Subcutaneous abdominal adipose tissue (tissue), 5 donors: Measurements from ENCODE around the gene ANGPT4.
"Not testable (repeated sequence)": the region's sequence is repeated elsewhere in the genome, so short reads cannot be mapped to it uniquely, and the experiment has no call there.

Experiments used
- H3K27ac ChIP-seq: one replicate; pipeline ENCODE4 v1.7.0; 2013; ENCODE audit warnings: low read depth, mild to moderate bottlenecking, inconsistent platforms, low read length, moderate library complexity
- H3K27me3 ChIP-seq, 5 donors: one replicate each; pipeline ENCODE4 v1.7.0; 2013; ENCODE audit warnings: low read length in 5 of 5, inconsistent platforms in 1 of 5; ENCODE audit not compliant: control insufficient read depth in 5 of 5, insufficient read depth in 4 of 5
- H3K36me3 ChIP-seq, 5 donors: one replicate each; pipeline ENCODE4 v1.7.0; 2013; ENCODE audit warnings: low read length in 5 of 5; ENCODE audit not compliant: control insufficient read depth in 5 of 5, insufficient read depth in 5 of 5
- H3K4me1 ChIP-seq, 5 donors: one replicate each; pipeline ENCODE4 v1.7.0; 2013; ENCODE audit warnings: low read length in 5 of 5, mild to moderate bottlenecking in 3 of 5, moderate library complexity in 1 of 5; ENCODE audit not compliant: control insufficient read depth in 5 of 5, insufficient read depth in 5 of 5
- H3K4me3 ChIP-seq, 5 donors: one replicate each; pipeline ENCODE4 v1.7.0; 2013; ENCODE audit warnings: low read length in 5 of 5, low read depth in 1 of 5
- H3K9ac ChIP-seq, 5 donors: one replicate each; pipeline ENCODE4 v1.7.0; 2013; ENCODE audit warnings: low read length in 5 of 5, mild to moderate bottlenecking in 4 of 5, moderate library complexity in 3 of 5
- H3K9me3 ChIP-seq, 5 donors: one replicate each; pipeline ENCODE4 v1.7.0; 2013; ENCODE audit warnings: low read length in 5 of 5; ENCODE audit not compliant: control insufficient read depth in 5 of 5
- donor health status: healthy.
- donor health status: healthy.
- donor health status: healthy.
- donor health status: healthy.
- donor health status: healthy.

Gene ANGPT4

GRCh38 chr20:831956-832355, 84.2 kb downstream of the ANGPT4 start:
- H3K27ac ChIP-seq: peak overlapping the region; percentile 46
- no peak overlapping the region for H3K9ac ChIP-seq
- H3K36me3 ChIP-seq: no peaks in the 10 kb centered on the region
- H3K4me1 ChIP-seq: peaks cover 3 to 54% (median 42%) of the 10 kb centered on the region in 5 donors
- no peak overlapping the region for H3K4me3 ChIP-seq
- H3K27me3 ChIP-seq: no peaks in the 10 kb centered on the region
- no peaks in the 10 kb centered on the region for H3K9me3 ChIP-seq

- Histone ChIP-seq H3K36me3 (no peaks in the 10 kb centered on the region), H3K27me3 (no peaks in the 10 kb centered on the region)
Observed at GRCh38 chr20:831251-831650, 84.9 kb downstream of the ANGPT4 start.

DNA sequence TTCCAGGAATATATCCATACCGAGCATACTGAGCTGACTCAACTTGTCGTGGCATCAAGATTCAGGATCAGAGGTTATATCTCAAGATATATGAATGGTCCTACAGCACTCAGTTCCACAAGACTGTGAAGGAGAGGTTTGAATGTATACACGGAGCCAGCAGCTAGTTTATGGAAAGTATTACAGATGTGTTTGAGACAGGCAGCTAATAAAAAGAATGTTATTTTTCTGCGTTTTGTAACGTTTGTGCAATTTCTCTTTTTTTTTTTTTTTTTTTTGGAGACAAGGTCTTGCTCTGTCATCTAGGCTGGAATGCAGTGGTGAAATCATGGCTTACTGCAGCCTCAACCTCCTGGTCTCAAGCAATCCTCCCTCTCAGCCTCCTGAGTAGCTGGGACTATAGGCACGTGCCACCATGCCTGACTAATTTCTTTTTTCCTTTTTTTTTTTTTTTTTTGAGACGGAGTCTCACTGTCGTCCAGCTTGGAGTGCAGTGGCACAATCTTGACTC, 86.1 kb downstream of the ANGPT4 start:
- Histone ChIP-seq H3K4me3 (no peak overlapping the region), H3K9me3 (no peaks in the 10 kb centered on the region), H3K4me1 (peaks cover 3 to 55% (median 50%) of the 10 kb centered on the region in 5 donors), H3K36me3 (no peaks in the 10 kb centered on the region), H3K27me3 (no peaks in the 10 kb centered on the region), H3K27ac (peak overlapping the region; percentile 88), H3K9ac (peak overlapping the region in 1 of 5 donors; percentile 67)

More at GRCh38 chr20:831251-831650, 84.9 kb downstream of the ANGPT4 start:
- Histone ChIP-seq H3K4me1 (peaks cover 3 to 56% (median 49%) of the 10 kb centered on the region in 5 donors), H3K9ac (no peak overlapping the region), H3K9me3 (no peaks in the 10 kb centered on the region), H3K4me3 (no peak overlapping the region), H3K27ac (peak overlapping the region; percentile 46)

DNA sequence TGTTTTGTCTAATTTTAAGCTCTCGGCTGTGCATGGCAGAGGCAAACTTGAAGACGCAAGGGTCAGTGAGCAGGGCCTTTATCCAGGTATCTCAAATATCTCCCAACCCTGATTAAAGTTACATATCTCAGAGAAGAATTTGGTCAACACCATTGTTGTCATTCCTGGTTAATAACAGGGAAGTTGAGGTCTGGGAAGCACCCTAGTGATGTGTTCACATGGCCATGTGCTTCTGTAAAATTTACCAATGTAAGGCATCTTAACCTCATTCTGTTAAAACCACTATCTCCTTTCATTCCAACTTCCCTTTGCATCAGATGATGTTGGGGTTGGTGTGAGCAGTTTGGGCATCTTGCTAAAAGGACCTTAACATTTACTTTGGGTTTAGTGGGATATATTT, 86.6 kb downstream of the ANGPT4 start:
- Histone ChIP-seq H3K27ac (peak overlapping the region; percentile 88), H3K36me3 (no peaks in the 10 kb centered on the region), H3K9me3 (no peaks in the 10 kb centered on the region), H3K9ac (peak overlapping the region in 2 of 5 donors; percentile 14 to 67), H3K27me3 (no peaks in the 10 kb centered on the region), H3K4me3 (no peak overlapping the region), H3K4me1 (peaks cover 3 to 50% (median 46%) of the 10 kb centered on the region in 5 donors)

GRCh38 chr20:828987-829386, 87.1 kb downstream of the ANGPT4 start:
- Histone ChIP-seq H3K9me3 (no peaks in the 10 kb centered on the region), H3K36me3 (no peaks in the 10 kb centered on the region), H3K27me3 (no peaks in the 10 kb centered on the region), H3K4me3 (no peak overlapping the region), H3K4me1 (peaks cover 3 to 45% (median 40%) of the 10 kb centered on the region in 5 donors), H3K27ac (peak overlapping the region; percentile 88), H3K9ac (peak overlapping the region in 2 of 5 donors; percentile 14 to 67)

DNA sequence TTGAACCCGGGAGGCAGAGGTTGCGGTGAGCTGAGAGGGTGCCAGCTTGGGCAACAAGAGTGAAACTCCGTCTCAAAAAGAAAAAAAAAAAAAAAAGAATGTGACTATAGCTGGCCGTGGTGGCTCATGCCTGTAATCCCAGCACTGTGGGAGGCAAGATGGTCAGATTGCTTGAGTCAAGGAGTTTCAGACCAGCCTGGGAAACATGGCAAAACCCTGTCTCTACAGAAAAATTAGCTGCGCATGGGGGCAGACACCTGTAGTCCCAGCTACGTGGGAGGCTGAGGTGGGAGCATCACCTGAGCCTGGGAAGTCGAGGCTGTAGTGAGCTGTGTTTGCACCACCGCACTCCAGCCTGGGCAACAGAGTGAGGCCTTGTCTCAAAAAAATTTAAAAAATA, 88.2 kb downstream of the ANGPT4 start:
- H3K36me3 ChIP-seq, H3K9me3 ChIP-seq, H3K27ac ChIP-seq, H3K9ac ChIP-seq, H3K4me3 ChIP-seq, H3K27me3 ChIP-seq: not testable (repeated sequence)
- H3K4me1 ChIP-seq: peaks cover under 1 to 37% (median 33%) of the 10 kb centered on the region in 5 donors

DNA sequence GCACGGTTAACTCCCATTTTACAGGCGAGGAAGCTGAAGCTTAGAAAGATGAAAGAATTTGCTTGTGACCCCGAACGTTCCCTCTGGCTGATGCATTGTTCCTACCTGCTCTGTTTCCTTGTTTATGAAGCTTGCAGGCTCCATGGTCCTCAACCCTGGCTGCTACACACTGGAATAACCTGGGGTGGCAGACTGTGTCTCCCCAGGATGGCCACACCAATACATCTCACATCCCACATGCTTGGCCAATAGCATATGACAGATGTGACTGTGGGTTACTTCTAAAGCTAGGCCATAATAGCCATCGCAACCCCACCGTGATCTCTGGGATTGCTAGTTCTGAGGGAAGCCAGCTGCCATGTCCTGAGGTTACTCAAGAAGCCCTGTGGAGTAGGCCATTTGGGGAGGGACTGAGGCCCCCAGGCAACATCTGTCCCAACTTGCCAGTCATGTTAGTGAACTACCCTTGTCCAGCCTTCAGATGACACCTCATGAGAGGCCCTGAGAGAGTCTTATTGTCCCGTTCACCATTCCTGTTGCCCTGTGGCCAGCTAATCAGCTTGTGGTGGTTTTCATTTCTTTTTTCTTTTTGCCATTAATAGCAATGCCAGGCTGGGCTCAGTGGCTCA, 89.3 kb downstream of the ANGPT4 start:
- H3K4me3 ChIP-seq: no peak overlapping the region
- H3K4me1 ChIP-seq: peaks cover 0 to 34% (median 30%) of the 10 kb centered on the region in 5 donors
- no peak overlapping the region for H3K9ac ChIP-seq
- no peaks in the 10 kb centered on the region for H3K27me3 ChIP-seq
- H3K27ac ChIP-seq: no peak overlapping the region
- H3K9me3 ChIP-seq: no peaks in the 10 kb centered on the region
- no peaks in the 10 kb centered on the region for H3K36me3 ChIP-seq

GRCh38 chr20:825710-826421, 90.3 kb downstream of the ANGPT4 start:
- H3K27ac ChIP-seq: no peak overlapping the region
- no peak overlapping the region for H3K9ac ChIP-seq
- peaks cover 0 to 30% (median 21%) of the 10 kb centered on the region in 5 donors for H3K4me1 ChIP-seq

GRCh38 chr20:824916-825315, 91.2 kb downstream of the ANGPT4 start:
- Histone ChIP-seq H3K36me3 (no peaks in the 10 kb centered on the region), H3K4me1 (peaks cover 0 to 28% (median 21%) of the 10 kb centered on the region in 5 donors), H3K27ac (no peak overlapping the region), H3K9me3 (no peaks in the 10 kb centered on the region), H3K4me3 (no peak overlapping the region), H3K9ac (no peak overlapping the region), H3K27me3 (no peaks in the 10 kb centered on the region)

More at GRCh38 chr20:825710-826421, 90.3 kb downstream of the ANGPT4 start:
- Histone ChIP-seq H3K9me3 (no peaks in the 10 kb centered on the region), H3K36me3 (no peaks in the 10 kb centered on the region), H3K4me3 (no peak overlapping the region), H3K27me3 (no peaks in the 10 kb centered on the region)

DNA sequence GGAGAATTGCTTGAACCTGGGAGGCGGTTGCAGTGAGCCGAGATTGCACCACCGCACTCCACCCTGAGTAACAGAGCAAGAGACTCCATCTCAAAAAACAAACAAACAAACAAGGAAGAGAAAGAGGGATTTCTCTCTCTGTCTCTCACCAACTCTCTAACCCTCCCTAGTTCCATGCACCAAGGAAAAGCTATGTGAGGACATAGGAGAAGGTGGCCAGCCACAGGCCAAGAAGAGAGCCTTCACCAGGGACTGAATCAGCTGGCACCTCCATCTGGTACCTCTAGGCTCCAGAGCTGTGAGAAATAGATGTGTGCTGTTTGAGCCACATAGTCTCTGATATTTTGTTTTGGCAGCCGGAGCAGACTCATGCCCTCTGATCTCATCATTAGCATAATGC, 91.6 kb downstream of the ANGPT4 start:
- H3K27me3 ChIP-seq: no peaks in the 10 kb centered on the region
- no peak overlapping the region for H3K9ac ChIP-seq
- peaks cover 0 to 24% (median 19%) of the 10 kb centered on the region in 5 donors for H3K4me1 ChIP-seq
- H3K27ac ChIP-seq: no peak overlapping the region
- H3K36me3 ChIP-seq: no peaks in the 10 kb centered on the region
- H3K9me3 ChIP-seq: no peaks in the 10 kb centered on the region
- H3K4me3 ChIP-seq: no peak overlapping the region
